Immature natural killer cell (primary cell): ENCODE results near the gene PRKAG2. TPM values are rescaled to one million over a fixed set of nuclear protein-coding genes. Genes with fewer than 3 reads are reported as not detected.

Experiments used
- DNase-seq, 3 donors: peaks; one replicate each; pipeline ENCODE4 v3.0.0; 2022; ENCODE audit warnings: mixed read lengths in 1 of 3
- H3K27ac Mint-ChIP-seq, 6 donors: one replicate each; pipeline ENCODE4 v1.8.0; 2020; ENCODE audit warnings: mixed read lengths in 6 of 6, mild to moderate bottlenecking in 5 of 6, inconsistent platforms in 4 of 6, moderate library complexity in 3 of 6
- H3K27me3 Mint-ChIP-seq, 3 donors: one replicate each; pipeline ENCODE4 v1.8.0; 2020 to 2021; ENCODE audit warnings: low read depth in 3 of 3, mild to moderate bottlenecking in 3 of 3, mixed read lengths in 3 of 3, moderate library complexity in 3 of 3, inconsistent platforms in 1 of 3
- H3K36me3 Mint-ChIP-seq, 3 donors: one replicate each; pipeline ENCODE4 v1.8.0; 2020; ENCODE audit warnings: mixed read lengths in 3 of 3, inconsistent platforms in 2 of 3, mild to moderate bottlenecking in 2 of 3
- H3K4me1 Mint-ChIP-seq, 2 donors: one replicate each; pipeline ENCODE4 v1.8.0; 2020; ENCODE audit warnings: inconsistent platforms in 2 of 2, mild to moderate bottlenecking in 2 of 2, mixed read lengths in 2 of 2, moderate library complexity in 1 of 2
- H3K4me3 Mint-ChIP-seq, 5 donors: one replicate each; pipeline ENCODE4 v1.8.0; 2020; ENCODE audit warnings: mild to moderate bottlenecking in 5 of 5, mixed read lengths in 5 of 5, inconsistent platforms in 3 of 5, moderate library complexity in 3 of 5
- H3K9me3 Mint-ChIP-seq, 6 donors: one replicate each; pipeline ENCODE4 v1.8.0; 2020; ENCODE audit warnings: mild to moderate bottlenecking in 6 of 6, mixed read lengths in 6 of 6, inconsistent platforms in 4 of 6, moderate library complexity in 3 of 6
- polyA plus RNA-seq, 3 donors: library from polyadenylated mRNA; unstranded; fragments of 300-500 nt; fragmentation: Illumina TruSeq; gene quantifications; one replicate each; pipeline ENCODE4 v1.2.3, GENCODE V29; 2021

The PRKAG2 gene
- polyA plus RNA-seq, 3 donors from 2014 or later, result 14.7 to 22.5 (median 19.1) TPM

GRCh38 chr7:151599401-151600227 is 277.3 kb downstream of the PRKAG2 start:
- H3K9me3 Mint-ChIP-seq, result no peaks in the 10 kb centered on the region
- H3K27me3 Mint-ChIP-seq, result peaks cover 0 to 12% (median 1%) of the 10 kb centered on the region in 3 donors
- H3K4me1 Mint-ChIP-seq, result peaks cover 6 to 24% of the 10 kb centered on the region in 2 donors
- peak overlapping the region in 1 of 6 donors; percentile 5 for H3K27ac Mint-ChIP-seq
- H3K4me3 Mint-ChIP-seq, result no peak overlapping the region
- DNase-seq, result no peak
- peaks cover 4 to 7% (median 4%) of the 10 kb centered on the region in 3 donors for H3K36me3 Mint-ChIP-seq

- no peak overlapping the region for H3K27ac Mint-ChIP-seq
- no peak overlapping the region for H3K4me3 Mint-ChIP-seq
- peaks cover 0 to 8% (median 1%) of the 10 kb centered on the region in 3 donors for H3K27me3 Mint-ChIP-seq
These were observed 279.1 kb downstream of the PRKAG2 start for GRCh38 chr7:151597541-151598444.

GRCh38 chr7:151595702-151596350 is 281.1 kb downstream of the PRKAG2 start:
- no peak overlapping the region for H3K4me3 Mint-ChIP-seq
- peaks cover 9 to 27% of the 10 kb centered on the region in 2 donors for H3K4me1 Mint-ChIP-seq
- H3K27ac Mint-ChIP-seq, result no peak overlapping the region
- peaks cover 0 to 5% (median 1%) of the 10 kb centered on the region in 3 donors for H3K27me3 Mint-ChIP-seq
- peaks cover 0 to 7% (median 3%) of the 10 kb centered on the region in 3 donors for H3K36me3 Mint-ChIP-seq
- no peak for DNase-seq
- H3K9me3 Mint-ChIP-seq, result no peaks in the 10 kb centered on the region

More at GRCh38 chr7:151597541-151598444, 279.1 kb downstream of the PRKAG2 start:
- Mint-ChIP-seq H3K9me3 (no peaks in the 10 kb centered on the region), H3K4me1 (peaks cover 5 to 20% of the 10 kb centered on the region in 2 donors), H3K36me3 (peaks cover 0 to 6% (median 0%) of the 10 kb centered on the region in 3 donors)
- no peak for DNase-seq

- Mint-ChIP-seq H3K4me1 (peaks cover 17 to 34% of the 10 kb centered on the region in 2 donors), H3K36me3 (peaks cover 0 to 7% (median 3%) of the 10 kb centered on the region in 3 donors), H3K4me3 (no peak overlapping the region), H3K9me3 (no peaks in the 10 kb centered on the region), H3K27ac (no peak overlapping the region), H3K27me3 (peaks cover 0 to 4% (median 3%) of the 10 kb centered on the region in 3 donors)
- DNase-seq, result no peak
These were observed 283.9 kb downstream of the PRKAG2 start for GRCh38 chr7:151592868-151593486.

GRCh38 chr7:151592330-151592729 is 284.6 kb downstream of the PRKAG2 start:
- peaks cover 0 to 4% (median 3%) of the 10 kb centered on the region in 3 donors for H3K27me3 Mint-ChIP-seq

GRCh38 chr7:151591866-151592265 is 285.0 kb downstream of the PRKAG2 start:
- H3K9me3 Mint-ChIP-seq, result no peaks in the 10 kb centered on the region

More at GRCh38 chr7:151592330-151592729, 284.6 kb downstream of the PRKAG2 start:
- peak overlapping the region in 1 of 6 donors; percentile 62 for H3K27ac Mint-ChIP-seq
- H3K4me1 Mint-ChIP-seq, result peaks cover 17 to 28% of the 10 kb centered on the region in 2 donors
- no peaks in the 10 kb centered on the region for H3K9me3 Mint-ChIP-seq
- peaks cover 0 to 7% (median 3%) of the 10 kb centered on the region in 3 donors for H3K36me3 Mint-ChIP-seq
- no peak for DNase-seq
- H3K4me3 Mint-ChIP-seq, result no peak overlapping the region

GRCh38 chr7:151590850-151591771 is 285.8 kb downstream of the PRKAG2 start:
- H3K36me3 Mint-ChIP-seq, result peaks cover 5 to 9% (median 7%) of the 10 kb centered on the region in 3 donors
- peak overlapping the region in 1 of 5 donors; percentile 43 for H3K4me3 Mint-ChIP-seq

More at GRCh38 chr7:151591866-151592265, 285.0 kb downstream of the PRKAG2 start:
- Mint-ChIP-seq H3K4me3 (no peak overlapping the region), H3K36me3 (peaks cover 0 to 7% (median 3%) of the 10 kb centered on the region in 3 donors), H3K27me3 (peaks cover 0 to 4% (median 3%) of the 10 kb centered on the region in 3 donors), H3K27ac (peak overlapping the region in 1 of 6 donors; percentile 62), H3K4me1 (peaks cover 15 to 23% of the 10 kb centered on the region in 2 donors)
- no peak for DNase-seq

GRCh38 chr7:151590071-151590849 is 286.7 kb downstream of the PRKAG2 start:
- Mint-ChIP-seq H3K4me3 (peak overlapping the region in 2 of 5 donors; percentile 12 to 43), H3K36me3 (peaks cover 5 to 9% (median 8%) of the 10 kb centered on the region in 3 donors), H3K27me3 (peaks cover 0 to 4% (median 3%) of the 10 kb centered on the region in 3 donors), H3K27ac (peak overlapping the region in 2 of 6 donors; percentile 16 to 85), H3K4me1 (peaks cover 13 to 20% of the 10 kb centered on the region in 2 donors), H3K9me3 (no peaks in the 10 kb centered on the region)
- DNase-seq, result no peak

More at GRCh38 chr7:151590850-151591771, 285.8 kb downstream of the PRKAG2 start:
- peaks cover 13 to 20% of the 10 kb centered on the region in 2 donors for H3K4me1 Mint-ChIP-seq
- no peaks in the 10 kb centered on the region for H3K9me3 Mint-ChIP-seq
- H3K27me3 Mint-ChIP-seq, result peaks cover 0 to 4% (median 3%) of the 10 kb centered on the region in 3 donors
- DNase-seq, result no peak
- H3K27ac Mint-ChIP-seq, result peak overlapping the region in 1 of 6 donors; percentile 16

- no peak overlapping the region for H3K27ac Mint-ChIP-seq
- H3K4me1 Mint-ChIP-seq, result peaks cover 13 to 20% of the 10 kb centered on the region in 2 donors
- H3K9me3 Mint-ChIP-seq, result no peaks in the 10 kb centered on the region
- DNase-seq, result no peak
- no peak overlapping the region for H3K4me3 Mint-ChIP-seq
- H3K27me3 Mint-ChIP-seq, result peaks cover 0 to 3% (median 2%) of the 10 kb centered on the region in 3 donors
- peaks cover 5 to 14% (median 8%) of the 10 kb centered on the region in 3 donors for H3K36me3 Mint-ChIP-seq
These were observed 287.9 kb downstream of the PRKAG2 start for GRCh38 chr7:151588982-151589381.

GRCh38 chr7:151586531-151587260 is 290.2 kb downstream of the PRKAG2 start:
- H3K4me3 Mint-ChIP-seq, result no peak overlapping the region
- no peak overlapping the region for H3K27ac Mint-ChIP-seq
- DNase-seq, result no peak
- H3K27me3 Mint-ChIP-seq, result peaks cover 0 to 3% (median 2%) of the 10 kb centered on the region in 3 donors
- H3K4me1 Mint-ChIP-seq, result peaks cover 16 to 20% of the 10 kb centered on the region in 2 donors
- peaks cover 5 to 7% (median 5%) of the 10 kb centered on the region in 3 donors for H3K36me3 Mint-ChIP-seq
- H3K9me3 Mint-ChIP-seq, result no peaks in the 10 kb centered on the region
